Stimulated activated CD4-positive, alpha-beta T cell treated with anti-CD3 and anti-CD28 coated beads, Interleukin-4, amount 100 ng/mL, for 24 hours (primary cell): ENCODE results near the gene NNMT.

Experiments
- DNase-seq: peaks from one replicate; pipeline ENCODE4 v3.0.0-alpha.2; 2020

Gene NNMT

GRCh38 chr11:114263513-114264170, 32.6 kb upstream of the NNMT start:
- no peak for DNase-seq

GRCh38 chr11:114264381-114264780, 31.8 kb upstream of the NNMT start:
- no peak for DNase-seq

GRCh38 chr11:114265122-114265878, 30.9 kb upstream of the NNMT start:
- no peak for DNase-seq

- no peak for DNase-seq
Observed at GRCh38 chr11:114269498-114269897, 26.7 kb upstream of the NNMT start.

- DNase-seq = no peak
Observed at GRCh38 chr11:114270531-114271270, 25.5 kb upstream of the NNMT start.

- DNase-seq = no peak
Observed at GRCh38 chr11:114271316-114271715, 24.9 kb upstream of the NNMT start.

GRCh38 chr11:114272311-114272710, 23.9 kb upstream of the NNMT start:
- no peak for DNase-seq

- no peak for DNase-seq
Observed at GRCh38 chr11:114273071-114273470, 23.1 kb upstream of the NNMT start.

GRCh38 chr11:114273890-114274635, 22.1 kb upstream of the NNMT start:
- DNase-seq = no peak

- DNase-seq = no peak
Observed at GRCh38 chr11:114274637-114275036, 21.6 kb upstream of the NNMT start.

- DNase-seq = no peak
Observed at GRCh38 chr11:114275280-114275679, 20.9 kb upstream of the NNMT start.

GRCh38 chr11:114276077-114276476, 20.1 kb upstream of the NNMT start:
- DNase-seq = no peak

GRCh38 chr11:114277637-114278341, 18.4 kb upstream of the NNMT start:
- DNase-seq = no peak

- DNase-seq = no peak
Observed at GRCh38 chr11:114278342-114279065, 17.7 kb upstream of the NNMT start.

GRCh38 chr11:114279792-114280546, 16.2 kb upstream of the NNMT start:
- no peak for DNase-seq

GRCh38 chr11:114280696-114281095, 15.5 kb upstream of the NNMT start:
- no peak for DNase-seq

- no peak for DNase-seq
Observed at GRCh38 chr11:114281388-114281956, 14.7 kb upstream of the NNMT start.

GRCh38 chr11:114282488-114282887, 13.7 kb upstream of the NNMT start:
- DNase-seq = no peak

- DNase-seq = no peak
Observed at GRCh38 chr11:114283422-114283821, 12.8 kb upstream of the NNMT start.

- no peak for DNase-seq
Observed at GRCh38 chr11:114284021-114284420, 12.2 kb upstream of the NNMT start.

- no peak for DNase-seq
Observed at GRCh38 chr11:114284914-114285313, 11.3 kb upstream of the NNMT start.
